Liver (tissue), 3 donors: Measurements from ENCODE around the gene UBA3.

Experiments
- GABPA ChIP-seq, 2 donors: IDR thresholded peaks in 1 of 2; conservative IDR thresholded peaks in 1 of 2; 2 replicates each; pipeline ENCODE4 v1.6.1; 2016; ENCODE audit warnings: antibody characterized with exemption in 2 of 2, mild to moderate bottlenecking in 1 of 2, moderate library complexity in 1 of 2
- JUND ChIP-seq, 2 donors: IDR thresholded peaks; 2 replicates each; pipeline ENCODE4 v1.6.1; 2016; ENCODE audit warnings: antibody characterized with exemption in 2 of 2
- NR2F2 ChIP-seq: IDR thresholded peaks from 2 replicates; pipeline ENCODE4 v1.6.1; 2016; ENCODE audit warnings: antibody characterized with exemption
- RAD21 ChIP-seq, 2 donors: IDR thresholded peaks; 2 replicates each; pipeline ENCODE4 v1.6.1; 2016; ENCODE audit warnings: antibody characterized with exemption in 2 of 2, mild to moderate bottlenecking in 2 of 2
- RXRA ChIP-seq, 2 donors: IDR thresholded peaks; 2 replicates each; pipeline ENCODE4 v1.6.1; 2017 to 2018; ENCODE audit warnings: antibody characterized with exemption in 2 of 2, mild to moderate bottlenecking in 1 of 2
- SP1 ChIP-seq: IDR thresholded peaks from 2 replicates; pipeline ENCODE4 v1.6.1; 2018; ENCODE audit warnings: antibody characterized with exemption, mild to moderate bottlenecking
- TAF1 ChIP-seq: conservative IDR thresholded peaks from 2 replicates; pipeline ENCODE4 v1.6.1; 2016; ENCODE audit warnings: antibody characterized with exemption, mild to moderate bottlenecking
- TF ChIP-seq, protein P1 (sequence below): fragments of 150-350 bp; IDR thresholded peaks from 2 replicates; pipeline ENCODE4 v1.5.1; 2017; ENCODE audit warnings: improper control_type of control experiment, low read depth, low read length; ENCODE audit not compliant: missing input control
- TF ChIP-seq, protein P2 (sequence below): IDR thresholded peaks from 2 replicates; pipeline ENCODE4 v1.6.1; 2016; ENCODE audit warnings: antibody characterized with exemption
- TF ChIP-seq, protein P3 (sequence below): IDR thresholded peaks from 2 replicates; pipeline ENCODE4 v1.6.1; 2016; ENCODE audit warnings: antibody characterized with exemption
- donor health status: healthy.
- donor health status: healthy.

GRCh38 chr3:69090021-69090420 lies 9.9 kb upstream of the UBA3 start:
- TF ChIP-seq TAF1 = no peak
- TF ChIP-seq, protein P1, sequence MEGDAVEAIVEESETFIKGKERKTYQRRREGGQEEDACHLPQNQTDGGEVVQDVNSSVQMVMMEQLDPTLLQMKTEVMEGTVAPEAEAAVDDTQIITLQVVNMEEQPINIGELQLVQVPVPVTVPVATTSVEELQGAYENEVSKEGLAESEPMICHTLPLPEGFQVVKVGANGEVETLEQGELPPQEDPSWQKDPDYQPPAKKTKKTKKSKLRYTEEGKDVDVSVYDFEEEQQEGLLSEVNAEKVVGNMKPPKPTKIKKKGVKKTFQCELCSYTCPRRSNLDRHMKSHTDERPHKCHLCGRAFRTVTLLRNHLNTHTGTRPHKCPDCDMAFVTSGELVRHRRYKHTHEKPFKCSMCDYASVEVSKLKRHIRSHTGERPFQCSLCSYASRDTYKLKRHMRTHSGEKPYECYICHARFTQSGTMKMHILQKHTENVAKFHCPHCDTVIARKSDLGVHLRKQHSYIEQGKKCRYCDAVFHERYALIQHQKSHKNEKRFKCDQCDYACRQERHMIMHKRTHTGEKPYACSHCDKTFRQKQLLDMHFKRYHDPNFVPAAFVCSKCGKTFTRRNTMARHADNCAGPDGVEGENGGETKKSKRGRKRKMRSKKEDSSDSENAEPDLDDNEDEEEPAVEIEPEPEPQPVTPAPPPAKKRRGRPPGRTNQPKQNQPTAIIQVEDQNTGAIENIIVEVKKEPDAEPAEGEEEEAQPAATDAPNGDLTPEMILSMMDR = no peak
- no peak for TF ChIP-seq NR2F2
- no peak for TF ChIP-seq JUND (IDR thresholded peaks at IDR 0.05)
- TF ChIP-seq GABPA (IDR thresholded peaks at IDR 0.05 in 1 of 2, conservative IDR thresholded peaks at IDR 0.05 in 1 of 2) = no peak
- TF ChIP-seq, protein P2, sequence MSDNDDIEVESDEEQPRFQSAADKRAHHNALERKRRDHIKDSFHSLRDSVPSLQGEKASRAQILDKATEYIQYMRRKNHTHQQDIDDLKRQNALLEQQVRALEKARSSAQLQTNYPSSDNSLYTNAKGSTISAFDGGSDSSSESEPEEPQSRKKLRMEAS = no peak
- TF ChIP-seq, protein P3, sequence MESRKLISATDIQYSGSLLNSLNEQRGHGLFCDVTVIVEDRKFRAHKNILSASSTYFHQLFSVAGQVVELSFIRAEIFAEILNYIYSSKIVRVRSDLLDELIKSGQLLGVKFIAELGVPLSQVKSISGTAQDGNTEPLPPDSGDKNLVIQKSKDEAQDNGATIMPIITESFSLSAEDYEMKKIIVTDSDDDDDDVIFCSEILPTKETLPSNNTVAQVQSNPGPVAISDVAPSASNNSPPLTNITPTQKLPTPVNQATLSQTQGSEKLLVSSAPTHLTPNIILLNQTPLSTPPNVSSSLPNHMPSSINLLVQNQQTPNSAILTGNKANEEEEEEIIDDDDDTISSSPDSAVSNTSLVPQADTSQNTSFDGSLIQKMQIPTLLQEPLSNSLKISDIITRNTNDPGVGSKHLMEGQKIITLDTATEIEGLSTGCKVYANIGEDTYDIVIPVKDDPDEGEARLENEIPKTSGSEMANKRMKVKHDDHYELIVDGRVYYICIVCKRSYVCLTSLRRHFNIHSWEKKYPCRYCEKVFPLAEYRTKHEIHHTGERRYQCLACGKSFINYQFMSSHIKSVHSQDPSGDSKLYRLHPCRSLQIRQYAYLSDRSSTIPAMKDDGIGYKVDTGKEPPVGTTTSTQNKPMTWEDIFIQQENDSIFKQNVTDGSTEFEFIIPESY = no peak
- TF ChIP-seq SP1 = no peak
- no peak for TF ChIP-seq RXRA (IDR thresholded peaks at IDR 0.05)
- no peak for TF ChIP-seq RAD21 (IDR thresholded peaks at IDR 0.05)
